ENCODE results near the gene MSRB1. TPM values are rescaled to one million over a fixed set of nuclear protein-coding genes. Genes with fewer than 3 reads are reported as not detected.

Gene MSRB1
- total RNA-seq, 1 experiment from 2014 or later = 5.8 TPM

- ChIA-PET CTCF (interaction anchor here (1.3 kb wide), 1 partner anchor 11 kb away, joined by 3 read pairs; no protein-coding TSS in a partner anchor), POLR2A (interaction anchor here (1.1 to 1.5 kb wide), 3 partner anchors 9 to 10 kb away, joined by 6 to 9 read pairs (median 6); partner anchors contain the start of gene RPS2)
- BruUV-seq (replicated peaks) = no TSS peak
- intact Hi-C loops (cut with micrococcal nuclease) = no loop called here
- Mint-ChIP-seq H3K27me3 (ENCODE audit: insufficient read depth, unreplicated experiment) (no peaks in the 10 kb centered on the region), H3K36me3 (ENCODE audit: insufficient read depth, unreplicated experiment) (peaks cover 25% of the 10 kb centered on the region), H3K9me3 (ENCODE audit: unreplicated experiment) (no peaks in the 10 kb centered on the region), H3K27ac (ENCODE audit: low read depth, unreplicated experiment) (no peak overlapping the region), H3K4me1 (ENCODE audit: insufficient read depth, unreplicated experiment) (peaks cover 13% of the 10 kb centered on the region), H3K4me3 (ENCODE audit: unreplicated experiment) (no peak overlapping the region)
- no peak for DNase-seq (ENCODE audit: unreplicated experiment)
- TF ChIP-seq CTCF (IDR thresholded peaks at IDR 0.05; ENCODE audit: unreplicated experiment) = no peak
Measured at GRCh38 chr16:1974157-1975070, 31.4 kb upstream of the MSRB1 start.

GRCh38 chr16:1973461-1974156 is 30.6 kb upstream of the MSRB1 start:
- no TSS peak for BruUV-seq (replicated peaks)
- DNase-seq (ENCODE audit: unreplicated experiment) = no peak
- intact Hi-C loops (cut with micrococcal nuclease) = no loop called here
- peak overlapping the region; percentile 92 for H3K4me3 Mint-ChIP-seq (ENCODE audit: unreplicated experiment)
- peaks cover 13% of the 10 kb centered on the region for H3K4me1 Mint-ChIP-seq (ENCODE audit: insufficient read depth, unreplicated experiment)
- H3K27ac Mint-ChIP-seq (ENCODE audit: low read depth, unreplicated experiment) = no peak overlapping the region
- H3K36me3 Mint-ChIP-seq (ENCODE audit: insufficient read depth, unreplicated experiment) = peaks cover 21% of the 10 kb centered on the region
- no peaks in the 10 kb centered on the region for H3K27me3 Mint-ChIP-seq (ENCODE audit: insufficient read depth, unreplicated experiment)
- TF ChIP-seq CTCF (IDR thresholded peaks at IDR 0.05; ENCODE audit: unreplicated experiment) = no peak
- ChIA-PET CTCF (interaction anchor here (0.8 to 1.3 kb wide), 2 partner anchors 9 to 10 kb away, joined by 3 read pairs; no protein-coding TSS in a partner anchor), POLR2A (interaction anchor here (0.9 to 1.5 kb wide), 2 partner anchors 9 to 10 kb away, joined by 3 to 9 read pairs; partner anchors contain the start of genes GFER and RPS2)
- H3K9me3 Mint-ChIP-seq (ENCODE audit: unreplicated experiment) = no peaks in the 10 kb centered on the region

GRCh38 chr16:1972490-1972877 is 29.5 kb upstream of the MSRB1 start:
- peaks cover 14% of the 10 kb centered on the region for H3K36me3 Mint-ChIP-seq (ENCODE audit: insufficient read depth, unreplicated experiment)
- H3K9me3 Mint-ChIP-seq (ENCODE audit: unreplicated experiment) = no peaks in the 10 kb centered on the region
- no peaks in the 10 kb centered on the region for H3K27me3 Mint-ChIP-seq (ENCODE audit: insufficient read depth, unreplicated experiment)
- intact Hi-C loops (cut with micrococcal nuclease) = no loop called here
- no TSS peak for BruUV-seq (replicated peaks)
- H3K4me3 Mint-ChIP-seq (ENCODE audit: unreplicated experiment) = peak overlapping the region; percentile 92
- peak overlapping the region; percentile 84 for H3K27ac Mint-ChIP-seq (ENCODE audit: low read depth, unreplicated experiment)
- POLR2A ChIA-PET = interaction anchor here (0.9 to 2.7 kb wide), 14 partner anchors 8 to 190 kb away, joined by 3 to 35 read pairs (median 8); partner anchors contain the start of genes GFER, NDUFB10, NTHL1 and NUBP2
- peaks cover 13% of the 10 kb centered on the region for H3K4me1 Mint-ChIP-seq (ENCODE audit: insufficient read depth, unreplicated experiment)
- no peak for DNase-seq (ENCODE audit: unreplicated experiment)
- TF ChIP-seq CTCF (IDR thresholded peaks at IDR 0.05; ENCODE audit: unreplicated experiment) = no peak
- CTCF ChIA-PET = interaction anchor here (0.7 to 0.8 kb wide), 2 partner anchors 10 to 107 kb away, joined by 3 to 5 read pairs; no protein-coding TSS in a partner anchor
